A549 treated with Mapracorat at 1 μM for 4 hours (cell line): ENCODE results near the gene IFNG. TPM values are rescaled to one million over a fixed set of nuclear protein-coding genes. Genes with fewer than 3 reads are reported as not detected.

Experiments
- total RNA-seq: library from RNA; stranded (reverse); fragments of 200-300 nt; extraction: Qiagen RNA extraction; gene quantifications from 5 replicates; pipeline ENCODE4 v1.2.3, GENCODE V29; 2022

The IFNG gene
- total RNA-seq: not detected in 5 replicates

GRCh38 chr12:68159681-68160304, at the start of gene IFNG:
Gene IFNG, minus strand, starts transcription at chr12:68159740. Its CDS starts 125 bp downstream, at chr12:68159615.

Other genes with a start within 250 kb of the IFNG start
- not detected in 5 replicates for gene IFNG-AS1, start 170.3 kb downstream of the IFNG start, total RNA-seq
- not detected in 5 replicates for gene IL26, start 66.1 kb upstream of the IFNG start, total RNA-seq
- gene IL22, start 93.9 kb upstream of the IFNG start, total RNA-seq: not detected in 5 replicates
- 5.7 to 7.7 TPM (median 6.7 TPM) in 5 replicates for gene MDM1, start 172.6 kb upstream of the IFNG start, total RNA-seq